Hindlimb muscle (tissue), 1 donor: ENCODE data around the gene CEP78. TPM values are rescaled to one million over a fixed set of nuclear protein-coding genes. Genes with fewer than 3 reads are reported as not detected.
A peak's percentile ranks its signal among the peaks of the same experiment; 100 is the strongest.
"Not testable (repeated sequence)": the region's sequence is repeated elsewhere in the genome, so short reads cannot be mapped to it uniquely, and the experiment has no call there.

Source experiments
- DNase-seq: peaks from one replicate; pipeline ENCODE4 v3.0.0-alpha.2; 2013
- polyA plus RNA-seq: library from polyadenylated mRNA; unstranded; fragments of 120-200 nt; gene quantifications from one replicate; pipeline ENCODE4 v1.2.1, GENCODE V29; 2013; ENCODE audit not compliant: insufficient read length

The CEP78 gene
- polyA plus RNA-seq, 1 donor, result 16.4 TPM

GRCh38 chr9:78235256-78235761, 566 bp upstream of the CEP78 start:
- DNase-seq, result no peak

GRCh38 chr9:78236551-78236910, 656 bp downstream of the CEP78 start:
- no peak for DNase-seq

GRCh38 chr9:78238046-78239038, 2.5 kb downstream of the CEP78 start:
- no peak for DNase-seq

GRCh38 chr9:78239506-78239905, 3.6 kb downstream of the CEP78 start:
- no peak for DNase-seq

GRCh38 chr9:78242041-78242440, 6.2 kb downstream of the CEP78 start:
- no peak for DNase-seq

GRCh38 chr9:78243130-78243529, 7.3 kb downstream of the CEP78 start:
- no peak for DNase-seq

- DNase-seq, result no peak
Measured at GRCh38 chr9:78245401-78245800, 9.5 kb downstream of the CEP78 start.

- no peak for DNase-seq
Measured at GRCh38 chr9:78248635-78249034, 12.8 kb downstream of the CEP78 start.

GRCh38 chr9:78249542-78249941, 13.7 kb downstream of the CEP78 start:
- DNase-seq, result no peak

- no peak for DNase-seq
Measured at GRCh38 chr9:78252616-78253015, 16.7 kb downstream of the CEP78 start.

GRCh38 chr9:78253285-78253684, 17.4 kb downstream of the CEP78 start:
- no peak for DNase-seq

GRCh38 chr9:78261403-78262001, 25.6 kb downstream of the CEP78 start:
- DNase-seq, result peak; percentile 22

GRCh38 chr9:78262655-78263054, 26.8 kb downstream of the CEP78 start:
- no peak for DNase-seq

GRCh38 chr9:78267889-78268288, 32.0 kb downstream of the CEP78 start:
- DNase-seq, result no peak

- DNase-seq, result no peak
Measured at GRCh38 chr9:78269784-78270183, 33.9 kb downstream of the CEP78 start.

- no peak for DNase-seq
Measured at GRCh38 chr9:78272307-78272706, 36.4 kb downstream of the CEP78 start.

- no peak for DNase-seq
Measured at GRCh38 chr9:78273761-78274160, 37.9 kb downstream of the CEP78 start.

- DNase-seq, result no peak
Measured at GRCh38 chr9:78278177-78278777, 42.4 kb downstream of the CEP78 start.

- DNase-seq, result no peak
Measured at GRCh38 chr9:78278801-78279200, 42.9 kb downstream of the CEP78 start.

- peak; percentile 88 for DNase-seq
Measured at GRCh38 chr9:78280982-78281668, 45.2 kb downstream of the CEP78 start.

GRCh38 chr9:78284181-78284580, 48.3 kb downstream of the CEP78 start:
- not testable (repeated sequence) for DNase-seq

GRCh38 chr9:78286125-78286524, 50.2 kb downstream of the CEP78 start:
- DNase-seq, result no peak

- DNase-seq, result no peak
Measured at GRCh38 chr9:78286946-78287388, 51.1 kb downstream of the CEP78 start.
